IMR-90 (cell line): Measurements from ENCODE around the gene SP7. TPM values are rescaled to one million over a fixed set of nuclear protein-coding genes. Genes with fewer than 3 reads are reported as not detected.

ENCODE experiments used
- ATAC-seq: fragments of 200-7000 bp; cut with Tn5 transposase; 2 replicates; pipeline ENCODE4 v1.9.1; 2020; ENCODE audit warnings: low read depth, mild to moderate bottlenecking, moderate library complexity
- BruUV-seq: library from RNA; stranded (reverse); fragments of 400-500 nt; replicated peaks from 2 replicates; lab custom pipeline; 2021; lab: Mats Ljungman, UMichigan
- CTCF ChIA-PET: fragments of 300-600 bp; formaldehyde crosslinking; extraction: SDS; loops from one replicate; lab custom pipeline; 2021; ENCODE audit warnings: antibody characterized with exemption; lab: Yijun Ruan, JAX
- POLR2A ChIA-PET: fragments of 300-600 bp; sonication (Branson Sonifier 250); formaldehyde crosslinking; loops from one replicate; lab custom pipeline; 2022; ENCODE audit warnings: antibody characterized with exemption; ENCODE audit not compliant: unreplicated experiment; lab: Charles Lee
- DNase-seq: peaks from one replicate; pipeline ENCODE4 v3.0.0; 2013
- H2AFZ ChIP-seq: replicated peaks from 2 replicates; pipeline ENCODE3; 2013; ENCODE audit warnings: low read length, mild to moderate bottlenecking; ENCODE audit not compliant: poor library complexity
- H2AK5ac ChIP-seq: 2 replicates; pipeline ENCODE4 v1.6.1; 2013; ENCODE audit warnings: low read depth, low read length, inconsistent platforms
- H2AK9ac ChIP-seq: replicated peaks from 2 replicates; pipeline ENCODE3; 2013; ENCODE audit warnings: mild to moderate bottlenecking, low read depth, low read length, moderate library complexity; ENCODE audit not compliant: poor library complexity
- H2BK120ac ChIP-seq: 2 replicates; pipeline ENCODE4 v1.6.1; 2013; ENCODE audit warnings: low read depth, low read length, inconsistent platforms
- H2BK15ac ChIP-seq: 3 replicates; pipeline ENCODE4 v1.6.1; 2013; ENCODE audit warnings: low read depth, low read length, inconsistent platforms
- H2BK20ac ChIP-seq: 2 replicates; pipeline ENCODE4 v1.6.1; 2013; ENCODE audit warnings: low read depth, mild to moderate bottlenecking, inconsistent platforms, low read length, moderate library complexity
- H2BK5ac ChIP-seq: 2 replicates; pipeline ENCODE4 v1.6.1; 2013; ENCODE audit warnings: mild to moderate bottlenecking, low read depth, low read length, inconsistent platforms; ENCODE audit not compliant: poor library complexity, severe bottlenecking
- H3K14ac ChIP-seq: replicated peaks from 2 replicates; pipeline ENCODE4 v1.6.1; 2013; ENCODE audit warnings: low read depth, low read length, inconsistent platforms
- H3K18ac ChIP-seq: 2 replicates; pipeline ENCODE4 v1.6.1; 2013; ENCODE audit warnings: low read depth, low read length, control low read depth
- H3K23ac ChIP-seq: 2 replicates; pipeline ENCODE4 v1.6.1; 2013; ENCODE audit warnings: low read depth, low read length, inconsistent platforms
- H3K27ac ChIP-seq: 2 replicates; pipeline ENCODE4 v1.5.1; 2013; ENCODE audit warnings: mild to moderate bottlenecking, control low read depth, low read length; ENCODE audit not compliant: insufficient read depth
- H3K27me3 ChIP-seq: 2 replicates; pipeline ENCODE4 v1.6.1; 2013; ENCODE audit warnings: low read length; ENCODE audit not compliant: control insufficient read depth, insufficient read depth
- H3K36me3 ChIP-seq: 2 replicates; pipeline ENCODE4 v1.6.1; 2013; ENCODE audit warnings: low read length, mixed read lengths; ENCODE audit not compliant: control insufficient read depth, insufficient read depth
- H3K4ac ChIP-seq: 2 replicates; pipeline ENCODE4 v1.6.1; 2013; ENCODE audit warnings: low read depth, low read length, inconsistent platforms
- H3K4me1 ChIP-seq: 2 replicates; pipeline ENCODE4 v1.6.1; 2013; ENCODE audit warnings: low read length, mixed read lengths; ENCODE audit not compliant: control insufficient read depth, insufficient read depth
- H3K4me2 ChIP-seq: 2 replicates; pipeline ENCODE4 v1.6.1; 2013; ENCODE audit warnings: low read depth, mild to moderate bottlenecking, control low read depth, low read length, moderate library complexity
- H3K4me3 ChIP-seq: 2 replicates; pipeline ENCODE4 v1.5.1; 2013; ENCODE audit warnings: low read depth, mild to moderate bottlenecking, control low read depth, low read length, moderate library complexity; ENCODE audit not compliant: insufficient read depth
- H3K56ac ChIP-seq: 2 replicates; pipeline ENCODE4 v1.6.1; 2013; ENCODE audit warnings: low read length, inconsistent platforms; ENCODE audit not compliant: insufficient read depth; ENCODE audit errors: extremely low read depth
- H3K79me1 ChIP-seq, 2 experiments: 2 replicates each; pipeline ENCODE4 v1.6.1; 2013; ENCODE audit warnings: low read length in 2 of 2, inconsistent platforms in 1 of 2, low read depth in 1 of 2
- H3K9ac ChIP-seq: 2 replicates; pipeline ENCODE4 v1.6.1; 2013; ENCODE audit warnings: low read depth, low read length, control low read depth
- H3K9me1 ChIP-seq: 2 replicates; pipeline ENCODE4 v1.6.1; 2013; ENCODE audit warnings: low read length, inconsistent platforms; ENCODE audit not compliant: insufficient read depth
- H3K9me3 ChIP-seq: 2 replicates; pipeline ENCODE4 v1.6.1; 2013; ENCODE audit warnings: low read length; ENCODE audit not compliant: control insufficient read depth, insufficient read depth
- H4K20me1 ChIP-seq: 2 replicates; pipeline ENCODE4 v1.6.1; 2013; ENCODE audit warnings: low read length, inconsistent platforms; ENCODE audit not compliant: insufficient read depth
- H4K5ac ChIP-seq: 2 replicates; pipeline ENCODE4 v1.6.1; 2013; ENCODE audit warnings: mild to moderate bottlenecking, low read depth, low read length, control low read depth
- H4K8ac ChIP-seq, 2 experiments: 2 replicates each; pipeline ENCODE4 v1.6.1; 2013; ENCODE audit warnings: low read depth in 2 of 2, low read length in 2 of 2, control low read depth in 1 of 2, inconsistent platforms in 1 of 2
- H4K91ac ChIP-seq: 2 replicates; pipeline ENCODE4 v1.6.1; 2013; ENCODE audit warnings: low read depth, low read length, inconsistent platforms; ENCODE audit not compliant: insufficient read depth
- CEBPB ChIP-seq: IDR thresholded peaks from 2 replicates; pipeline ENCODE4 v1.6.1; 2012; ENCODE audit warnings: low read depth, low read length, improper control_type of control experiment
- MAZ ChIP-seq: IDR thresholded peaks from 2 replicates; pipeline ENCODE4 v1.6.1; 2012; ENCODE audit warnings: low read depth, mild to moderate bottlenecking, low read length, improper control_type of control experiment, moderate library complexity, borderline replicate concordance
- WGBS, 2 experiments: methylation state at CpG; one replicate each; pipeline versions ENCODE4 v1.1.5 to v1.1.7; 2013; ENCODE audit warnings: missing lambda C conversion rate in 2 of 2; ENCODE audit not compliant: insufficient read length in 1 of 2; ENCODE audit errors: extremely low coverage in 2 of 2; 5-methylcytosine and 5-hydroxymethylcytosine counted together
- dilution Hi-C: fragments of 300-500 bp; cut with HindIII; formaldehyde crosslinking; loops from one replicate; pipeline ENCODE4 v1.14.3; 2018; ENCODE audit warnings: low sequenced_read_pairs; ENCODE audit not compliant: unreplicated experiment
- in situ Hi-C: fragments of 300-500 bp; cut with MboI; formaldehyde crosslinking; loops from 3 replicates; pipeline ENCODE4 v1.14.3; 2019; ENCODE audit warnings: low sequenced_read_pairs, inconsistent platforms, mixed read lengths
- intact Hi-C: fragments of 100-400 bp; cut with micrococcal nuclease; formaldehyde crosslinking; loops from 2 replicates; pipeline ENCODE4 v1.10.0; 2022
- polyA plus RNA-seq, 3 experiments: library from polyadenylated mRNA; depleted of rRNA; stranded (reverse); fragments of >200 nt; gene quantifications; 2 replicates each; pipeline ENCODE4 v1.2.3, GENCODE V29; 2012; ENCODE audit warnings: low replicate concordance in 1 of 3
- total RNA-seq: library from RNA; depleted of rRNA; stranded (reverse); fragments of >200 nt; gene quantifications from 2 replicates; pipeline ENCODE4 v1.2.3, GENCODE V29; 2012
- TF ChIP-seq, protein P1 (sequence below): conservative IDR thresholded peaks from 2 replicates; pipeline ENCODE4 v1.5.1; 2012; ENCODE audit warnings: mild to moderate bottlenecking, low read depth, low read length, improper control_type of control experiment

Gene SP7
- total and polyA plus RNA-seq, 2 of the 4 experiments (the other 2 are of a cell fraction), result not detected

GRCh38 chr12:53381731-53382630 is 45.8 kb upstream of the SP7 start:
- H3K4me3 ChIP-seq, result no peak overlapping the region
- intact Hi-C loops (loop anchor here (1.0 to 2.0 kb wide), 2 partner anchors 39 to 69 kb away; no protein-coding TSS in a partner anchor), in situ Hi-C loops (no loop called here), dilution Hi-C loops (no loop called here)
- H3K27me3 ChIP-seq, result no peaks in the 10 kb centered on the region
- peak overlapping the region; percentile 89 for H2BK5ac ChIP-seq
- H2AK9ac ChIP-seq, result peak overlapping the region; percentile 91
- H3K27ac ChIP-seq, result peak overlapping the region; percentile 83
- H3K56ac ChIP-seq, result peak overlapping the region; percentile 76; the same call in 1 of the 2 replicates
- 25% methylated on average over 3 of the region's 9 CpGs; no CpG with 5 or more reads in 1 of the 2 experiments for WGBS, 2 experiments
- peak overlapping the region; percentile 86 for H3K4ac ChIP-seq
- POLR2A ChIA-PET, result no interaction called here
- TF ChIP-seq MAZ, result 0 out of 2 replicates have a peak, but pooled peaks have one; percentile 6
- TF ChIP-seq CEBPB, result no peak
- TF ChIP-seq, protein P1, sequence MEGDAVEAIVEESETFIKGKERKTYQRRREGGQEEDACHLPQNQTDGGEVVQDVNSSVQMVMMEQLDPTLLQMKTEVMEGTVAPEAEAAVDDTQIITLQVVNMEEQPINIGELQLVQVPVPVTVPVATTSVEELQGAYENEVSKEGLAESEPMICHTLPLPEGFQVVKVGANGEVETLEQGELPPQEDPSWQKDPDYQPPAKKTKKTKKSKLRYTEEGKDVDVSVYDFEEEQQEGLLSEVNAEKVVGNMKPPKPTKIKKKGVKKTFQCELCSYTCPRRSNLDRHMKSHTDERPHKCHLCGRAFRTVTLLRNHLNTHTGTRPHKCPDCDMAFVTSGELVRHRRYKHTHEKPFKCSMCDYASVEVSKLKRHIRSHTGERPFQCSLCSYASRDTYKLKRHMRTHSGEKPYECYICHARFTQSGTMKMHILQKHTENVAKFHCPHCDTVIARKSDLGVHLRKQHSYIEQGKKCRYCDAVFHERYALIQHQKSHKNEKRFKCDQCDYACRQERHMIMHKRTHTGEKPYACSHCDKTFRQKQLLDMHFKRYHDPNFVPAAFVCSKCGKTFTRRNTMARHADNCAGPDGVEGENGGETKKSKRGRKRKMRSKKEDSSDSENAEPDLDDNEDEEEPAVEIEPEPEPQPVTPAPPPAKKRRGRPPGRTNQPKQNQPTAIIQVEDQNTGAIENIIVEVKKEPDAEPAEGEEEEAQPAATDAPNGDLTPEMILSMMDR, result peak; percentile 40
- H3K9me3 ChIP-seq, result no peaks in the 10 kb centered on the region
- peak overlapping the region; percentile 81 for H2BK120ac ChIP-seq
- H4K91ac ChIP-seq, result peak overlapping the region; percentile 81
- no peak for ATAC-seq
- CTCF ChIA-PET, result interaction anchor here (1.0 to 2.4 kb wide), 3 partner anchors 28 to 57 kb away, joined by 3 to 8 read pairs (median 5); no protein-coding TSS in a partner anchor
- peak; percentile 44 for DNase-seq
- H3K4me2 ChIP-seq, result peak overlapping the region; percentile 84
- peaks cover 23% of the 10 kb centered on the region; the same call in 1 of the 2 replicates for H4K20me1 ChIP-seq
- peak overlapping the region; percentile 94 for H2AK5ac ChIP-seq
- peak overlapping the region; percentile 17 to 91; a peak in 3 of 4 replicates for H4K8ac ChIP-seq
- peaks cover 23% of the 10 kb centered on the region for H3K36me3 ChIP-seq
- H3K9me1 ChIP-seq, result peaks cover 16% of the 10 kb centered on the region
- H3K79me1 ChIP-seq, result peaks cover 20 to 37% of the 10 kb centered on the region in 2 experiments
- TSS peak; percentile 68 for BruUV-seq
- H2BK20ac ChIP-seq, result peak overlapping the region; percentile 45; the same call in 1 of the 2 replicates
- H3K23ac ChIP-seq, result peak overlapping the region; percentile 68
- peaks cover 16% of the 10 kb centered on the region for H3K4me1 ChIP-seq
- peak overlapping the region; percentile 12; the same call in 1 of the 2 replicates for H3K9ac ChIP-seq
- H2BK15ac ChIP-seq, result peak overlapping the region; percentile 69; the same call in 2 of the 3 replicates
- H3K14ac ChIP-seq, result peak overlapping the region; percentile 62
- H4K5ac ChIP-seq, result peak overlapping the region; percentile 69
- peak overlapping the region; percentile 48 for H3K18ac ChIP-seq
- H2AFZ ChIP-seq, result no peak overlapping the region
